Testis (tissue), 3 donors: ENCODE data around the gene CAMP. TPM values are rescaled to one million over a fixed set of nuclear protein-coding genes. Genes with fewer than 3 reads are reported as not detected.

Experiments
- DNase-seq: peaks from one replicate; pipeline ENCODE4 v3.0.0-alpha.2; 2019
- H3K27ac ChIP-seq, 2 donors: fragments of 200-600 bp; sonication (generic); one replicate each; pipeline ENCODE4 v1.5.1; 2019
- H3K27me3 ChIP-seq: fragments of 200-600 bp; sonication (generic); one replicate; pipeline ENCODE4 v1.5.1; 2019
- H3K36me3 ChIP-seq: fragments of 200-600 bp; sonication (generic); one replicate; pipeline ENCODE4 v1.5.1; 2017; ENCODE audit warnings: low read depth; ENCODE audit errors: missing control alignments
- H3K4me1 ChIP-seq: fragments of 200-600 bp; sonication (generic); one replicate; pipeline ENCODE4 v1.5.1; 2019
- H3K4me3 ChIP-seq, 2 donors: fragments of 200-600 bp; sonication (generic); one replicate each; pipeline ENCODE4 v1.5.1; 2017 to 2019
- H3K9me3 ChIP-seq: fragments of 200-600 bp; sonication (generic); one replicate; pipeline ENCODE4 v1.5.1; 2017
- CTCF ChIP-seq, 3 experiments: fragments of 450-650 bp in 2 of 3; fragments of 200-600 bp in 1 of 3; sonication (generic) in 1 of 3; IDR thresholded peaks; one replicate each; pipeline ENCODE4 v1.5.1; 2016 to 2019; ENCODE audit warnings: antibody characterized with exemption in 3 of 3, mild to moderate bottlenecking in 2 of 3, moderate library complexity in 1 of 3
- POLR2A ChIP-seq: fragments of 450-650 bp; IDR thresholded peaks from one replicate; pipeline ENCODE4 v1.6.1; 2017; ENCODE audit warnings: antibody characterized with exemption, mild to moderate bottlenecking, moderate library complexity
- WGBS, 2 donors: methylation state at CpG; one replicate each; pipeline ENCODE4 v1.1.5; 2018; 5-methylcytosine and 5-hydroxymethylcytosine counted together
- intact Hi-C: fragments of 100-400 bp; cut with DNase I; formaldehyde crosslinking; loops from one replicate; pipeline ENCODE4 v1.15.1; 2023; ENCODE audit warnings: low total_unique reads
- polyA plus RNA-seq: library from polyadenylated mRNA; stranded (reverse); fragments of 350-450 nt; fragmentation: Illumina TruSeq; extraction: RNeasy Lipid Tissue Mini Kit (QIAGEN cat#74804); gene quantifications from one replicate; pipeline ENCODE4 v1.2.3, GENCODE V29; 2014; ENCODE audit warnings: low read depth, low replicate concordance; ENCODE audit not compliant: insufficient read depth
- total RNA-seq, 2 donors: library from RNA; depleted of rRNA; stranded (reverse); fragments of >200 nt; gene quantifications; one replicate each; pipeline ENCODE4 v1.2.3, GENCODE V29; 2016

CAMP gene
- total and polyA plus RNA-seq, 3 donors from 2014 or later = 1.4 to 2.8 (median 1.7) TPM

- TF ChIP-seq POLR2A = no peak
- no peak for TF ChIP-seq CTCF (IDR thresholded peaks at IDR 0.05)
- DNase-seq = no peak
- intact Hi-C loops = no loop called here
- no peaks in the 10 kb centered on the region for H3K27me3 ChIP-seq
- H3K36me3 ChIP-seq = no peaks in the 10 kb centered on the region
- no peak overlapping the region for H3K27ac ChIP-seq
- no peaks in the 10 kb centered on the region for H3K9me3 ChIP-seq
- WGBS, 2 donors = 95 to 97% methylated on average over 1 of the region's 1 CpG
- H3K4me1 ChIP-seq = no peaks in the 10 kb centered on the region
- H3K4me3 ChIP-seq = no peak overlapping the region
These were observed 35.2 kb downstream of the CAMP start for GRCh38 chr3:48258530-48258929.

- 53 to 57% methylated on average over 2 of the region's 2 CpGs for WGBS, 2 donors
- TF ChIP-seq CTCF (IDR thresholded peaks at IDR 0.05) (no peak), POLR2A (no peak)
- Histone ChIP-seq H3K27me3 (no peaks in the 10 kb centered on the region), H3K9me3 (no peaks in the 10 kb centered on the region), H3K4me1 (peaks cover 19% of the 10 kb centered on the region), H3K27ac (peak overlapping the region in 1 of 2 donors; percentile 69), H3K4me3 (no peak overlapping the region), H3K36me3 (no peaks in the 10 kb centered on the region)
- DNase-seq = no peak
- intact Hi-C loops = no loop called here
These were observed 44.5 kb downstream of the CAMP start for GRCh38 chr3:48267782-48268181.

- Histone ChIP-seq H3K27me3 (no peaks in the 10 kb centered on the region), H3K27ac (no peak overlapping the region), H3K4me1 (peaks cover 19% of the 10 kb centered on the region), H3K36me3 (no peaks in the 10 kb centered on the region), H3K4me3 (no peak overlapping the region), H3K9me3 (no peaks in the 10 kb centered on the region)
- TF ChIP-seq POLR2A (no peak), CTCF (IDR thresholded peaks at IDR 0.05) (no peak)
- peak; percentile 73 for DNase-seq
- WGBS, 2 donors = 72 to 75% methylated on average over 13 of the region's 13 CpGs
- intact Hi-C loops = no loop called here
These were observed 45.2 kb downstream of the CAMP start for GRCh38 chr3:48268381-48268935.

GRCh38 chr3:48268936-48269561, 45.8 kb downstream of the CAMP start:
- no peak overlapping the region for H3K4me3 ChIP-seq
- no peaks in the 10 kb centered on the region for H3K36me3 ChIP-seq
- H3K27ac ChIP-seq = no peak overlapping the region
- 72 to 76% methylated on average over 18 to 23 of the region's 23 CpGs for WGBS, 2 donors
- no peak for DNase-seq
- H3K9me3 ChIP-seq = no peaks in the 10 kb centered on the region
- intact Hi-C loops = no loop called here
- TF ChIP-seq POLR2A (no peak), CTCF (IDR thresholded peaks at IDR 0.05) (no peak)
- peaks cover 19% of the 10 kb centered on the region for H3K4me1 ChIP-seq
- no peaks in the 10 kb centered on the region for H3K27me3 ChIP-seq

GRCh38 chr3:48269592-48269991, 46.3 kb downstream of the CAMP start:
- Histone ChIP-seq H3K4me1 (peaks cover 19% of the 10 kb centered on the region), H3K27me3 (no peaks in the 10 kb centered on the region), H3K9me3 (no peaks in the 10 kb centered on the region), H3K36me3 (no peaks in the 10 kb centered on the region), H3K4me3 (no peak overlapping the region), H3K27ac (no peak overlapping the region)
- no peak for DNase-seq
- WGBS, 2 donors = 86 to 90% methylated on average over 8 of the region's 8 CpGs
- TF ChIP-seq CTCF (IDR thresholded peaks at IDR 0.05) (no peak), POLR2A (no peak)
- intact Hi-C loops = no loop called here
